ENCODE measurements around the gene ETNK1.
A peak's percentile ranks its signal among the peaks of the same experiment; 100 is the strongest.
"Not testable (repeated sequence)": the region's sequence is repeated elsewhere in the genome, so short reads cannot be mapped to it uniquely, and the experiment has no call there.

Gene ETNK1

DNA sequence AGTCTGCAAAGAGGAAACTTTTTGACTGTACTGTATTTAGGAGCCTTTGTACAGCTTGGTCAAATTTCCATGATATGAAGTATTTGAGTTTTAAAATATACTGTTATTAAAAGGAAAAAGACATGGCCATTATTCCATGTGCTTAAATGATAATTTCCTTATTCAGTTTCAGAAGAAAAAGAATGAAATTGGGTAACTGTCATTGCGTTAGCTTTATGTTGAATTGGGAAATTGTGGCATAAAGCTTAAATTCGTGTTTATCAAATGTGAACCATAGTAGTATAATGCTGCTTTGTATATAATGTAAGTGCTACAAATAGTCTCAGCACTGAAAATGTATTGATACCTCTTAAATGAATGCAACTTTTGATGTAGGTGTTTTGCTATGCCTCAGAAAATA is 64.9 kb downstream of the ETNK1 start:
- DNase-seq (ENCODE audit: low spot score), result no peak

DNA sequence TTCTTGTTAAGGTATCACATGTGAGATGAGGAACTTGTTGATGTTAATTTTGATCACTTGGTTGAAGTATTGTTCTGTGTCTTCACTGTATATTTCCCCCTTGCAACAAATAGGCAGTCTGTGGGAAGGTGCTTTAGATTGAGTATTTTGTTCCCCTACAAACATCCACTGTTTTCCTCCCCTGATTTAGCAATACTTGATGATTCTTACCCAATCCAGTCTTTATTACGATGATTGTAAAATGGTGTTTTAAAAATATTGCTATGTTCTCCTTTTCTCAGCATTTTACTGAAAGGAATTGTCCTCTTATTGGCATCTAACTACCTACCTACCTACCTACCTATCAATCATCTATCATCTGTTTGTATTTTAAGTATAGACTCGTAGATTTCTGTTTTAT is 66.3 kb downstream of the ETNK1 start:
- DNase-seq (ENCODE audit: low spot score), result no peak

DNA sequence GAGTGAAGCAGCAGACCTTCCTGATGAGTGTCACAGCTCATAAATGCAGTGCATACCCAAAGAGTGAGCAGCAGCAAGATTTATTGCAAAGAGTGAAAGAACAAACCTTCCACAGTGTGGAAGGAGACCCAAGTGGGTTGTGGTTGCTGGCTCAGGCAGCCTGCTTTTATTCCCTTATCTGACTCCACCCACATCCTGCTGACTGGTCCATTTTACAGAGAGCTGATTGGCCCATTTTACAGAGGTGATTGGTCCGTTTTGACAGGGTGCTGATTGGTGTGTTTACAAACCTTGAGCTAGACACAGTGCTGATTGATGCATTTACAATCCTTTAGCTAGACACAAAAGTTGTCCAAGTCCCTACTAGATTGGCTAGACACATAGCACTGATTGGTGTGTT is 67.5 kb downstream of the ETNK1 start:
- DNase-seq (ENCODE audit: low spot score), result not testable (repeated sequence)

DNA sequence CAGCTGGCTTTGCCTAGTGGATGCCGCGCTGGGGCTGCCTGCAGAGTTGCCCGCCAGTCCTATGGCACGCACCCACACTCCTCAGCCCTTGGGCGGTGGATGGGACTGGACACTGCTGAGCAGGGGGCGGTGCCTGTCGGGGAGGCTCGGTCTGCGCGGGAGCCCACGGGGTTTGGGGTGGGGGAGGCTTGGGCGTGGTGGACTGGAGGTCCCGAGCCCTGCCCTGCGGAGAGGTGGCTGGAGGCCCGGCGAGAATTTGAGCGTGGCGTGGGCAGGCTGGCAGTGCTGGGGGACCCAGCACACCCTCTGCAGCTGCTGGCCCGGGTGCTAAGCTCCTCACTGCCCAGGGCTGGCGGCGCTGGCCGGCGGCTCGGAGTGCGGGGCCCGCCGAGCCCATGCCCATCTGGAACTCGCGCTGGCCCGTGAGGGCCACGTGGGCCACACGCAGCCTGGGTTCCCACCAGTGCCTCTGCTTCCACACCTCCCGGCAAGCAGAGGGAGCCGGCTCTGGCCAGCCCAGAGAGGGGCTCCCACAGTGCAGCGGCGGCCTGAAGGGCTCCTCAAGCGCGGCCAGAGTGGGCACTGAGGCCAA is 68.1 kb downstream of the ETNK1 start:
- DNase-seq (ENCODE audit: low spot score), result no peak

DNA sequence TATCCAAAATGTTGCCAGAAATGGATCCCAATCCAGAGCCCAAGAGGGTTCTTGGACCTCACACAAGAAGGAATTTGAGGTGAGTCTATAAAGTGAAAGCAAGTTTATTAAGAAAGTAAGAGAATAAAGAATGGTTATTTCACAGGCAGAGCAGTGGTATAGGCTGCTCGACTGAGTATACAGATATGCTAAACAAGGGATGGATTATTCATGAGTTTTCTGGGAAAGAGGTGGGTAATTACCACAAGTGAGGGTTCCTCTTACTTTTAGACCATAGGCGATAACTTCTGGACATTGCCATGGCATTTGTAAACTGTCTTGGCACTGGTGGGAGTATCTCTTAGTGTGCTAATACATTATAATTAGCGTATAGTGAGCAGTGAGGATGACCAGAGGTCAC is 73.6 kb downstream of the ETNK1 start:
- DNase-seq (ENCODE audit: low spot score), result no peak

DNA sequence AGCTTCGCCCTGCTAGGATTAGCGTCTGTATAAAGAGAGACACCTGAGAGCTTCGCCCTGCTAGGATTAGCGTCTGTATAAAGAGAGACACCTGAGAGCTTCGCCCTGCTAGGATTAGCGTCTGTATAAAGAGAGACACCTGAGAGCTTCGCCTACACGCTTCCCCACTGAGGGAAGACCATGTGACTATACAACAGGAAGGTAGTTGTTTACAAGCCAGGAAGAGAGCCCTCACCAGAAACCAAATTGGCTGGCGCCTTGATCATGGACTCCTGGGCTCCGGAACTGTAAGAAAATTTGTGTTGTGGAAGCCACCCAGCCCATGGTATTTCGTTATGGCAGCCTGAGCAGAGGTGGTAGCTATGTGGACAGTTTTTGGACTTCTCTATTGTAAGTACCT is 74.7 kb downstream of the ETNK1 start:
- DNase-seq (ENCODE audit: low spot score), result not testable (repeated sequence)

DNA sequence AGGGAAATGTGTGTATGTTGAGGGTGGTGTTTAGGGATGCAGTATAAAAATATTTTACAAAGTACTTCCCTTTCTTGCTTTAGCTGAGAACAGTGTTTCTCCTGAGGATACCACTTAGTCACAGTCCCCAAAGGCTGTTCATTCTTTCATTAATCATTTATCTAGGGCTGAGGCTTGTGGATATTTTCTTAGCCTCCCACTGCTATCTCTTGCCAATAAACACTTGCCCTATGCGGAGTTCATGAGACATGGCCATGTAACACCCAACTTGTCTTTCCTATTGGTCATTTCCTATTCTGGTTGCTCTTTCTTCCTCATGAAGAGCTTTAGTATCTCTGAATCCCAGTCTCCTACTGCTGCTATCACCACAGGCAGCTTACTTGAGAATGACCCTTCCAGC is 75.1 kb downstream of the ETNK1 start:
- DNase-seq (ENCODE audit: low spot score), result no peak

DNA sequence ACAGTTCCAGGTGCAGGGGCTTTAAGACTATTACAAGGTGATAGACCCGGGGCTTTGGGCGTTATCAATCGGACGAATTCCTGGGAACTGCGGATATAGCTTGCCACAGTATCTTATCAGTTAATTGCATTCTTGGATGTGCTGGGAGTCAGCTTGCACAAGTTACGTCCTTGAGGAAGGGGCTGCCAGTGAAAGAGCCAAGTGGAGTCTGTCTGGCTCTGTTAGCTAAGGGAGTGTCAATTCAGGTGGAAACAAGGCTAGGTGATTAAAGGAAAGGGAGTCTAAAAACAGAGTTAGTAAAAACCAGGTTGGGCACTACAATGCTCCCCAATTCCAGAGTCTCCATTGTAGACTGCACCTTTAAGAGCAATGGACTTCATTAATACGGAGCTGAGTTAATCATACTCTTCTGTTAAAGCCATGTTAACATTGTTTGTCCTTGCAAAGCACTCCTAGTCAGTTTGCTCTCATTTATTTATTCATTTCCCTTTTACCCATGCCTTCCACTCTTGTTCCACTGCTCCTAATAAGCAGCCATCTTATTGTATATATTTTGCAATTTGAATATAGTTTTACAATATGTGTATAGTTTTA is 76.3 kb downstream of the ETNK1 start:
- DNase-seq (ENCODE audit: low spot score), result not testable (repeated sequence)

DNA sequence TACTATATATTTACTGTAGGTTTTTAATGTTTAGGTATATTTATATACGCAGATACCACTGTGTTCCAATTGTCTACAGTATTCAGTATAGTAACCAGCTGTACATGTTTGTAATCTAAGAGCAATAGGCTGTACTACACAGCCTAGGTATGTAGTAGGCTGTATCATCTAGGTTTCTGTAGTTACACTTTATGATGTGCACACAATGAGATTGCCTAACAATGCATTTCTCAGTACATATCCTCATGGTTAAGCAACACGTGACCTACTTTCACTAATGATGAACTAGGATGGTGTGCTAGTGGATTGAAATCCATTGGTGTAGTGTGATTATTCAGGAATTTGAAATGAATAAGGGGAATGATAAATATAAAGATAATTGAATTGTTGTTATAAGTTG is 77.7 kb downstream of the ETNK1 start:
- no peak for DNase-seq (ENCODE audit: low spot score)

DNA sequence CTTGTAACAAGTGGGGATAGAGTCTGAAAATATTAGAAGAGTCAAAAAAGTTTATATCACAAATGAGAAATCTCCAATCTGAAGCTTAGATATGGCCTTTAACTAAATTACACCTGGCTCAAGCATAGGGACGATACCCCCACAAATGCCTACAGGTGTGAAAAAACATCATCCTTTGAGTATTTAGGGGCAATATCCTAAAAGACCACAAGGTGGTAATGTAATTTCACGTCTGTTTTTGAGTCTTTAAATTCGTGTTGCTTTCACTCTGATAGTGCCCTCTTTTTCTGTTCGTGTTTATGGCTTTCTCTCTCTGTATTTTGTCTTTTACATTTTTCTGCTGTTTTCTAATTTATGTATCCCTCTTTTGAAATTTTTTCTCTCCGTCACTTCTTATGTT is 84.3 kb downstream of the ETNK1 start:
- peak; percentile 80 for DNase-seq (ENCODE audit: low spot score)

DNA sequence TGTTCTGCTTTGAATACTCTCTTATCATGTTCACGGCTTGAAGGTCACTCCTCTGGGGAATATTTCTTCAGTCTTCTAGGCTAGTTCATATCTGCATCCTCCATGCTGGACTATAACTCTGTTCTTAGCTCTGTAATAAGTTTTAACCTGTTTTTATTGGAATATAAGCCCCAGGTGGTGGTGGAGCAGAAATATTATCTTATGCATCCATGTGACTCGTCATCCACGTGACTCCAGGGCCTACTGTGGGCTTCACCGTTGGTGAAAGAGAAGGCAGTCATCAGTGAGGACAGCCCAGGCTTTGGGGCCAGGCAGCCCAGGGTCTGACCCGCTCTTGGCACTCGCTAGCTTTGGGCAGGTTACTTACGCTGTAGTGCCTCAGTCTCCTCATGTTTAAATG is 87.1 kb downstream of the ETNK1 start:
- no peak for DNase-seq (ENCODE audit: low spot score)

DNA sequence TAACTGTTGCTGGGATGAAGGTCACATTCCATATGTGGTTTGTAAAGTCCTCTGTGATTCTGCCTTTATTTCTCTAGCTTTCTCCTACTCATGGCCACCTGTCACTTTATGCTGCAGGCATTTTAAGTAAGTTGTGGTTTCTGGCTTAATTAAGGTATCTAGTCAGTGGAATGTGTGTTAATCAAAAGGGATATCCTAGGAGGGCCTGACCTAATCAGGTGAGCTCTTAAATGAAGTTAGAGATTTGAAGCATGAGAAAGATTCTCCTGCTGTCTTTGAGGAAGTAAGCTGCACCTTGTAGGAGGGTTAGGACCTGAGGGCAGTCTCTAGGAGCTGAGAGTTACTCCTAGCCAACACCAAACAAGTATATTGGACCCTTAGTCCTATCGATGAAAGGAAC is 90.3 kb downstream of the ETNK1 start:
- no peak for DNase-seq (ENCODE audit: low spot score)

DNA sequence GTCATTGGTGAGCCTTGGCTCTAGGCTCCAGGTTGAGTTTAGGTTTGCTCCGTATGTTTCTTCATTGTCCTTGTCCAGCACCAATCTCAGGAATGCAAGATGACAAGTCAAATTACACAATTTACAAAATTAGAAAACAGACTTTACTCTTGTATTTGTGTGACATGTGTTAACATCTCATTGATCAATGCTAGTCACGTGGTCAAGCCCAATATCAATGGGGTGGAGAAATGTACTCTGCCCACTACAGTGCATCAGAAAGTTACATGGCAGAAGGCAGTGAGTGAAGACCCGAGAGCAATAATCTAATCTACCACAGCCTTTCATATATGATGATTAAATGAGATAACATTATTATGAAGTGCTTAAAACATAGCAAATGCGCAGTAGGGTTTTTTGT is 94.8 kb downstream of the ETNK1 start:
- DNase-seq (ENCODE audit: low spot score), result no peak

DNA sequence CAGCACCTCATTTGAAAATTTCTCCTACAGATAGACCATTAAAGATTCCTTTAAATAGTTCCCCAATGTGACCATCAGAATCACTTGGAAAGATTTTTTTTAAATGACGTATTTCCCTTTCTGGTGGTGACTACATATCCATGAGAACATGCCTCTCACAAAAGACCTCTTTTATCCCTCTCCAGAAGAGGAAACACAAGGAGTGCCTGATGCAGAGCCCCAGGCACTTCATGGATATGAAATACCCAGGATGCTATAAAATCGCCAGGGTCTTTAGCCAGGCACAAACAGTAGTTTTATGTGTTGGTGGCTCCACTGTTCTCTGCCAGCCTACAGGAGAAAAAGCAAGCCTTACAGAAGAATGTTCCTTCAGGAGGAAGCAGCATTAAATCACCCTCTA is 97.1 kb downstream of the ETNK1 start:
- peak; percentile 92 for DNase-seq (ENCODE audit: low spot score)

DNA sequence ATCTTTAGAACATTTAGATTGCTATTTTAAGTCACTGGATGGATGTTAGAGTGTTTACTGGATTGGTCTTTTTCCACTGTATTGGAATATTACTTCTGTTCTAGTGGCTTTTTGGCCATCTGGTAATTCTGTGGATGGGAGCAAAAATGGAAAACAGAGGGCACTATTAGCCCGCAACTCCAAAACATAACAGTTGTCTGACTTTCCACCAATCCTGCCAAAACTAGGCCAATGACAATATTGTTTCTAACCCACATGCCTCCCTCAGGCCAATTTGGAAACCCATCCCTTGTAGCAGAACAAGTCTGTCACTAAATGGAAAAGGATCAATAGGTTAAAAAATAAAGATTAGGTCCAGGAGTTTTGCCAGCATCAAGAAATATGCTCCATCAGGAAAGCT is 97.8 kb downstream of the ETNK1 start:
- DNase-seq (ENCODE audit: low spot score), result no peak

DNA sequence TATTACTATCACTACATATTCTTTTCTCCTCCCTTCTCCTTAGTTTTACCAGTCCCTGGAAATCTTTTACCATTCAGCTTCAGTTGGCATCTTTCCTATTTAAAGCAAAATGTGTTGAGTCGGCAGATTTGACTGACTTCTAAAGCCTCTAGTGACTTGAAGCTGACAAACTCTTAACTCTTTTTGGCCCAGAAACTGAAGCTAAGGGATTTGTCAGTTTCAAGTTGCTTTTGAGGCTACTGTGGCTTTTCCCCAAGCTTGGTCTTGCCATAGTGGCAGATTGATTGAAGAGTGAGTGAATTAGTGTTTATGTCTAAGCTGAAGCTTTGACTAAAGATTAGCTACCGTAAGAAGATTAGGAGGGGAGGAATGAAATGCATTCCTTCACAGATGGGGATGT is 104.0 kb downstream of the ETNK1 start:
- no peak for DNase-seq (ENCODE audit: low spot score)

DNA sequence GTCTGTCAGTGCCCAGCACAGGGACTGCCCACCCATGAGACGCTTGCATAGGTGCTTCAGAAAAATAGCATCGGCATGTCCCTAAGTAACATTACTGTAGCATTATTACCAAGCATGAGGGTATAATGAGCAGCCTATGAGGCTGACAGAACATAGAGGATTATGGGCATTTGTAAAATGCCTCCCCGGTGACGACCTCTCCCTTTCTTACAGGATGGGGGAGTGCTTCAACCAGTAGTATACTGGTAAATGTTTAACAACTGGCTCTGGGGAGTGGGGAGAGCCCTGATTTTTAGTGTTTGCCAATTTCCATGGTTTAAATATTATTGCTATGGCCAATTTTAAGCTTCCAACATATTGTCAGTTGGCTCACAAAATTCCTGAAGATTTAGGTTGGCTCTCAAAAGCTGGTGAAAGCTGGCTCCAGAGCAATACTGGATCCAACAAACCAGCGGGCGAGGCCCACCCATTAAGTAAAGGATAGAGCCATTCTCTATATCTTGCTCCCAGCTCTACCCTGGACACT is 104.5 kb downstream of the ETNK1 start:
- no peak for DNase-seq (ENCODE audit: low spot score)

DNA sequence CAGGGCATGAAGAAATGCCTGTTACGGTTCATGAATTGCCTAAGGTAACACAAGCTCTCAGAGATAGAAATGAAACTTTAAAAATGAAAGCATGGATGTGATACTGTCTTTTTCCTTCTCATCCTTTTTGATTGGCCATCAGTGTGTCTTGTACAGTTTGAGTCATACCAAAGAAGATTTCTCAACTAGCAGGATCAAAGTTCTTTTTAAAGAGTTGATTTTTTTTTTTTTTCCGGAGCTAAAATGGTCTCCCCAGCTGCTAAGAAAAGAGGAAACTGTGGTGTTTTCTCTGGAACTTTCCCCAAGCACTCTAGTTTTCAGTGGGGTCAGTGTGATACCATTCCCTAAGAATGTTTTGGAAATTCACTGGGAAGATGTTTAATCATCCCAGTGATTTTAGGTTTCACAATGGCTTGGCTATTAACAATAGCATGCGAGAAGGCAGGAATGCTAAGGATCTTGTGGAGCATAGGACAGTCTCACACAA is 105.0 kb downstream of the ETNK1 start:
- peak; percentile 24 for DNase-seq (ENCODE audit: low spot score)

DNA sequence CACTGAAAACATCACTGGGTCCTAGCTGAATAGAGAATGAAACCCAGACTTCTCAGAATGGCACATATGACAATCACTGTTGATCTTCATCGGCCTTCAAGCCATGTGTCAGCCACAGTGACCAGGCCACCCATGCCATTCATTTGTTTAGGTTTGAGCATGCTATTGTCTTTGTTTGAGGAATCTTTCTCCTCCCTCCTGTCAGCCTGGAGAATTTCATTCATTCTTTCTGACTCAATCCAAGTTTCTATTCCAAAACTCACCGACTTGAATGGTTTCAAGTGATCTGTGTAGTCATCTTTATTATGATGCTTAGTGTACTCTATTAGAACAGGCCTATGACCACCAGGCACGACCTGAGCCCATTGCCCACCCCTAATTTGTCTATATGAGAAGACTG is 106.3 kb downstream of the ETNK1 start:
- no peak for DNase-seq (ENCODE audit: low spot score)

DNA sequence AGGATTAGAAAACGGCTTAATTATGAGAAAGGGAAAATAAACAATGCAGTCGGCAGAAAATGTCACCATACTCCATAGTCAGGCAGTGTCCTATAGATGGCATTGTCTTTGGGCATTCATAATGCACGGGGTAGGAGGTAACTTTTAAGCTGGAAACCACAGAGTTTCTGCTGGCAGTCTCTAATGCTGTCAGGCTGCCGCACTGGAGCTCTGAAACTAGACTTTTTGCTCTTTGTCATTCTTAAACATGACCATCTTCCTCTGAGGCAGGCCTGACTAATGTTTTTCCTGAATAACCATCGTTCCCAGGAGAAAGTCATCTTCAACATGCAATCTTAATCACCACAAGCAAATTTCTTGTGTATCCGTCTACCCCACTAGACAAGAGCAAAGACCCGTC is 108.8 kb downstream of the ETNK1 start:
- no peak for DNase-seq (ENCODE audit: low spot score)

DNA sequence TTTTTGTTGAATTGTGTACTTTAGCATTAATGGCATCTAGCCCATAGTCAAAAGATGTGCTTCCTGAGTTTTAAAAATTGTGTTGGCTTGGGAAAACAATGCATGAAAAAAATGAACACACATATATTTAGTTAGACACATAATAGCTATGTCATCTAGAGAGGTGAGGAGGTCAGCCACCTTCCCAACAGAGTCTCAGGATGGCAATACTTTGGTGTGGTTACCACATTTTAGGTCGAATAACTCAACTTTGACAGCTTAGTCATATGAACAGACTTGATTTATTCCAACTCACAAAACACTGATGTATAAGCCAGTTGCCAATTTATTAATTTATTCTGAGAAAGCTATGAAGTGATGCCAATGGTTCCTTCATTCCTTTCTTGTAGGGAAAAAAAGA is 114.0 kb downstream of the ETNK1 start:
- no peak for DNase-seq (ENCODE audit: low spot score)

Measured in COLO829 (cell line).